ENCODE measurements around the gene RSBN1L.

- no peak for TF ChIP-seq POLR2AphosphoS5 (IDR thresholded peaks at IDR 0.05; ENCODE audit: low read depth, low read length)
- no peak for TF ChIP-seq FOXP2 (optimal IDR thresholded peaks at IDR 0.05; ENCODE audit: borderline replicate concordance, extremely low read depth, extremely low read length, insufficient read depth)
- TF ChIP-seq SIN3A (IDR thresholded peaks at IDR 0.05; ENCODE audit: borderline replicate concordance, insufficient read depth, low read length), result no peak
- no peak for TF ChIP-seq REST (IDR thresholded peaks at IDR 0.05; ENCODE audit: insufficient read depth in 1 of 2, low read depth in 2 of 2, low read length in 2 of 2)
- no peak for TF ChIP-seq TAF1 (IDR thresholded peaks at IDR 0.05; ENCODE audit: borderline replicate concordance, insufficient read depth, low read length)
Observed at GRCh38 chr7:77697535-77697831, 1.2 kb downstream of the RSBN1L start.
